SU-DHL-6 (cell line): ENCODE data around the gene RFK.

Source experiments
- CTCF ChIP-seq: fragments of 200-600 bp; sonication (generic); IDR thresholded peaks from one replicate; pipeline ENCODE4 v1.5.1; 2017; ENCODE audit warnings: antibody characterized with exemption, mild to moderate bottlenecking, low read length, moderate library complexity; ENCODE audit not compliant: insufficient read depth, poor library complexity, severe bottlenecking
- EZH2phosphoT487 ChIP-seq: fragments of 200-600 bp; sonication (generic), shearing (Covaris generic); conservative IDR thresholded peaks from 2 replicates; pipeline ENCODE4 v1.6.1; 2018; ENCODE audit warnings: mild to moderate bottlenecking, antibody characterized with exemption, low read length, moderate library complexity, mixed read lengths

- no peak for TF ChIP-seq CTCF
- no peak for TF ChIP-seq EZH2phosphoT487
Observed at GRCh38 chr9:76394960-76395252, 680 bp upstream of the RFK start.
